Colon (tissue), 2 donors: ENCODE results near the gene GTF2I.
"Not testable (repeated sequence)": the region's sequence is repeated elsewhere in the genome, so short reads cannot be mapped to it uniquely, and the experiment has no call there.

Source experiments
- FAIRE-seq: peaks from 2 replicates; lab custom pipeline; 2012; peaks lifted over from hg19 to GRCh38; lab: Jason Lieb, UNC
- donor health status: control.
- donor health status: control.

Gene GTF2I

GRCh38 chr7:74717889-74718288 lies 60.4 kb downstream of the GTF2I start:
- no peak for FAIRE-seq

GRCh38 chr7:74718336-74718735 lies 60.8 kb downstream of the GTF2I start:
- FAIRE-seq, result no peak

- FAIRE-seq, result no peak
Measured at GRCh38 chr7:74722153-74722552, 64.6 kb downstream of the GTF2I start.

GRCh38 chr7:74725840-74726239 lies 68.3 kb downstream of the GTF2I start:
- FAIRE-seq, result no peak

- no peak for FAIRE-seq
Measured at GRCh38 chr7:74726309-74727101, 69.0 kb downstream of the GTF2I start.

- not testable (repeated sequence) for FAIRE-seq
Measured at GRCh38 chr7:74728686-74729085, 71.2 kb downstream of the GTF2I start.

- FAIRE-seq, result not testable (repeated sequence)
Measured at GRCh38 chr7:74730186-74730585, 72.7 kb downstream of the GTF2I start.

GRCh38 chr7:74739974-74740703 lies 82.6 kb downstream of the GTF2I start:
- not testable (repeated sequence) for FAIRE-seq

GRCh38 chr7:74743936-74744557 lies 86.5 kb downstream of the GTF2I start:
- FAIRE-seq, result not testable (repeated sequence)

GRCh38 chr7:74753921-74754482 lies 96.5 kb downstream of the GTF2I start:
- FAIRE-seq, result not testable (repeated sequence)

GRCh38 chr7:74756673-74757072 lies 99.2 kb downstream of the GTF2I start:
- not testable (repeated sequence) for FAIRE-seq

GRCh38 chr7:74758268-74758667 lies 100.8 kb downstream of the GTF2I start:
- not testable (repeated sequence) for FAIRE-seq

GRCh38 chr7:74758982-74759381 lies 101.5 kb downstream of the GTF2I start:
- not testable (repeated sequence) for FAIRE-seq

- not testable (repeated sequence) for FAIRE-seq
Measured at GRCh38 chr7:74765205-74765918, 107.8 kb downstream of the GTF2I start.

- not testable (repeated sequence) for FAIRE-seq
Measured at GRCh38 chr7:74766509-74766908, 109.0 kb downstream of the GTF2I start.

- not testable (repeated sequence) for FAIRE-seq
Measured at GRCh38 chr7:74766991-74767390, 109.5 kb downstream of the GTF2I start.

- FAIRE-seq, result not testable (repeated sequence)
Measured at GRCh38 chr7:74770062-74770461, 112.5 kb downstream of the GTF2I start.

- not testable (repeated sequence) for FAIRE-seq
Measured at GRCh38 chr7:74772093-74772492, 114.6 kb downstream of the GTF2I start.

- FAIRE-seq, result not testable (repeated sequence)
Measured at GRCh38 chr7:74773760-74774750, 116.5 kb downstream of the GTF2I start, which contains the start of gene NCF1. Gene NCF1 (plus strand): TSS chr7:74774011. CDS start chr7:74774032, 21 bp downstream.

GRCh38 chr7:74775111-74775510 lies 117.6 kb downstream of the GTF2I start:
- not testable (repeated sequence) for FAIRE-seq
